GM21786 (cell line): ENCODE measurements around the gene UPF3A.
A peak's percentile ranks its signal among the peaks of the same experiment; 100 is the strongest.
"Not testable (repeated sequence)": the region's sequence is repeated elsewhere in the genome, so short reads cannot be mapped to it uniquely, and the experiment has no call there.

Experiments
- ATAC-seq: cut with Tn5 transposase; IDR thresholded peaks from one replicate; pipeline ENCODE4 v1.9.1; 2021; ENCODE audit not compliant: unreplicated experiment

The UPF3A gene, protein sequence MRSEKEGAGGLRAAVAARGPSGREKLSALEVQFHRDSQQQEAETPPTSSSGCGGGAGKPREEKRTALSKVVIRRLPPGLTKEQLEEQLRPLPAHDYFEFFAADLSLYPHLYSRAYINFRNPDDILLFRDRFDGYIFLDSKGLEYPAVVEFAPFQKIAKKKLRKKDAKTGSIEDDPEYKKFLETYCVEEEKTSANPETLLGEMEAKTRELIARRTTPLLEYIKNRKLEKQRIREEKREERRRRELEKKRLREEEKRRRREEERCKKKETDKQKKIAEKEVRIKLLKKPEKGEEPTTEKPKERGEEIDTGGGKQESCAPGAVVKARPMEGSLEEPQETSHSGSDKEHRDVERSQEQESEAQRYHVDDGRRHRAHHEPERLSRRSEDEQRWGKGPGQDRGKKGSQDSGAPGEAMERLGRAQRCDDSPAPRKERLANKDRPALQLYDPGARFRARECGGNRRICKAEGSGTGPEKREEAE

DNA sequence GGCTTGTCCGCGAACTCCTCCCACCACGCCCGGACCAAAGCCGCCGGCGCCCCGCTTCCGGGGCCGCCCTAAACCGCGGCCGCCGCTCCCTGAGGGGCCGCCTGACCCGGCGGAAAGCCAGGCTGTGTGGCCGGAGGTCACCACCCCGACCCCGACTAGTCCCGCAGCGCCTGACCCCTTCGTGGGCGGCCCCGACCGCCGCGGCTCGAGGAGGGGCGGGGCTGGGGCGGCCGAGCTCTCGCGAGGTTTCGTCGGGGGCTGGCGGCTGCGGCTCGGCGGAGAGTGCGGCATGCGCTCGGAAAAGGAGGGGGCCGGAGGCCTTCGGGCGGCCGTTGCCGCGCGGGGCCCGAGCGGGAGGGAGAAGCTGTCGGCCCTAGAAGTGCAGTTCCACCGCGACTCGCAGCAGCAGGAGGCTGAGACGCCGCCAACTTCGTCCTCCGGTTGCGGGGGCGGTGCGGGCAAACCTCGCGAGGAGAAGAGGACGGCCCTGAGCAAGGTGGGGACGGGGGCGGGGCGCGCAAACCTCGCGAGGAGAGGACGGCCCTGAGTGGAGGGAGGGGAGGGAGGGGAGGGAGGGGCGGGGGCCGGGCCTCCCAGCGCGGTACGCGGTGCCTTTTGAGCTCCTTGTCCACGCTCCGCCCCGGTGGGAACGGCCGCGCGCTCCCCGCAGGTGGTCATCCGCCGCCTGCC lies at the start of gene UPF3A:
UPF3A (plus strand) TSS at position 251 of the 690 bp plus-strand sequence; CDS start at position 290, 39 bp downstream.
- peak; percentile 60 for ATAC-seq

- ATAC-seq: no peak
Observed at GRCh38 chr13:114231886-114232285, 49.5 kb upstream of the UPF3A start.

GRCh38 chr13:114234266-114234644 lies 47.1 kb upstream of the UPF3A start:
- no peak for ATAC-seq

- ATAC-seq: peak; percentile 92
Observed at GRCh38 chr13:114234645-114235421, 46.6 kb upstream of the UPF3A start, which contains the start of gene CDC16. CDC16 (plus strand) TSS chr13:114234897; CDS start chr13:114235085, 188 bp downstream.

DNA sequence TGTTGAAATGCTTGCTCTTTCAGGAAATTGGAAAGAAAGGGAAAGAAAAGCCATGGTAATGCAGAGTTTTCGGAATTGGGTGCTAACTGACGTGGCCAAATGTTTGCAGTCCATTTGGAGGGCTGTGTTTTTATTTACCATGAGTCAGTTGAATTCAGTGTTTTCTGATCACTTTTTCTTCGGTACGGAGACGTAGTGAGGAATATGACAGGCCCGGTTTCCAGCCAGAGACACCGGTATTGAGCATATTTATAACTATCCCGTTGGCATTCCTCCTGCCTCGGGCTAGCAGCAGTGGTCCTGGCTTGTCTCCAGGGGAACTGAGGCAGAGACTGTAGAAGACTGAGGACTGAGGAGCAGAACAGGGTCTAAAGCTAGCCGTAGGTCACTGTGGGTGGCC lies 45.7 kb upstream of the UPF3A start:
- ATAC-seq: no peak

GRCh38 chr13:114236227-114236626 lies 45.2 kb upstream of the UPF3A start:
- ATAC-seq: no peak

DNA sequence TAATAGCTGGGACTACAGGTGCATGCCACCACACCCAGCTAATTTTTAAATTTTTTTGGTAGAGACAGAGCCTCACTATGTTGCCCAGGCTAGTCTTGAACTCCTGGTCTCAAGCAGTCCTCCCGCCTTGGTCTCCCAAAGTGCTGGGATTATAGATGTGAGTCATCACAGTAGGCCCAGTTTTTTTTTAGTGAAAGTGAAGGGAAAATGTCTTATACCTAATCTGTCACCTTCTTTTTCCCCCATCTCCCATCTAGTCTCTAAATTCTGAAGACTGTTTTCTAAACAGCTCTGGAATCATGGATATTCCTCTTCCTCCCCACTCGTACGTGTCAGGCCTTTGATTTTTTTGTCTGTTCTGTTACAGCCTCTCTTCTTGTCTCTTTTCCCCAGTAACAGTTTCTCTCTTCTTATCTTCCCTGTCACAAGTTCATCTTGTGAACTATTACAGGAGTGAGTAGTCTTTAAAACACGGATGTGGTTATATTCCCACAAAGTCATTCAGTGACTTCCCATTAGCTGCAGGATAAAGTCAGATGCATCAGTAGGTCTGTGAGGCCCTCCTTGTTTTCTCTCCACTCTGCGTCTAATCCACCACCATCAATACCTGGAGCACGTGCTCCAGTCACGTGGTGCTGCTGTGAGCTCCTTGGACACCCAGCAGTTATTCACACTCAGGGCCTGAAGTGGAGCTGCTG lies 43.8 kb upstream of the UPF3A start:
- no peak for ATAC-seq

DNA sequence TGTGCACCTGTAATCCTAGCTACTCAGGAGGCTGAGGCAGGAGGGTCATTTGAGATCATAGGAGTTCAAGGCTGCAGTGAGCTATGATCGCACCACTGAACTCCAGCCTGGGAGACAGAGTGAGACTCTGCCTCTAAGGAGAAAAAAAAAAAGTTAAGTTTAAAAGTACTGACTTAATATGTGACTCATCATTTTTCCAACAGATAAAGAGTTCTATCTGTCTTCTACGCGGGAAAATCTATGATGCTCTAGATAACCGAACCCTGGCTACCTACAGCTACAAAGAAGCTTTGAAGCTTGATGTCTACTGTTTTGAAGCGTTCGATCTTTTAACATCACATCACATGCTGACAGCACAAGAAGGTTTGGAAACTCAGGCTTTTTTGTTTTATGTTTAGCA lies 39.5 kb upstream of the UPF3A start:
- no peak for ATAC-seq

DNA sequence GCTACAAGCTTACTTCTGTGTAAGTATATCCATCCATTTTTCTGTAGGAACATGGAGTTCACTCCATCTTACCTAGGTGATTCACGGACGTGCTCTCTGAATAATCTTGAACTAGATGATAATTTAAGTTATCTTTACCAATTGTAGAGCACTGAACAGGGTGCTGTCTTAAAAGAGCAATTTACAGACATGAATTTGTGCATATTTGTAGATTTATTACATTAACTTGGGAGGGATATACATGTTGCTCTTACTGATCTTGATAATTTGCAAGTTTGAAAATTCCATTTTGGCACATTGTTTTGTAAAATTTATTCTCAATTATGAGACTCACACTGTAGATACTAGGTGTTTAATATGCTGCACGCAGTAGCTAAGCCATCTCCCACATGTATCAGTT lies 37.4 kb upstream of the UPF3A start:
- ATAC-seq: no peak

DNA sequence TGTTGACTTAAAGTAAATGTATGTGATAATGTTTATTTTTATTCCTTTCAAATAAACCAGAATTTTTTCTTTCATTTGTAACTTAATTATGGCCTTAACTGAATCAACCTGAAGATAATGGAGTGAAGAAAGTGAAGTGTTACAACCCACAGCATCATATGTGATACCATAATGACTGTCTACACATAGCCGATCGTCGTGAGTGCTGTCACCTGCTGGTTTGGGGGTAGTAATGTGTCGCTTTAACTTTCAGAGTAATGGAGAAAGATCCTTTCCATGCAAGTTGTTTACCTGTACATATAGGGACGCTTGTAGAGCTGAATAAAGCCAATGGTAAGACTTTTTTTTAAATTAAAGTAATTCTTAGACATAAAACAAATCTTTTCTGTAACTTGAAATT lies 36.8 kb upstream of the UPF3A start:
- no peak for ATAC-seq

- ATAC-seq: no peak
Observed at GRCh38 chr13:114248011-114248410, 33.4 kb upstream of the UPF3A start.

DNA sequence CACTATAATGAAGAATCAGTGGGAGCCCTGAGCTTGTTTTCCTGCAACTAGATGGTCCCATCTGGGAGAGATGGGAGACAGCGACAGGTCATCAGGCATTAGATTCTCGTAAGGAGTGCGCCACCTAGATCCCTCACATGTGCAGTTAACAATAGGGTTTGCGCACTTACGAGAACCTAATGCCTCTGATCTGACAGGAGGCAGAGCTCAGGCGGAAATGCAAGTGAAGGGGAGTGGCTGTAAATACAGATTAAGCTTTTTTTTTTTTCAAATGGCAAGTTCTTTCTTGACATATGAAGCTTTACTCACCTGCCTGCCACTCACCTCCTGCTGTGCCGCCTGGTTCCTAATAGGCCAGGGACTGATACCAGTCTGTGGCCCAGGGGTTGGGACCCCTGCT lies 32.3 kb upstream of the UPF3A start:
- no peak for ATAC-seq

GRCh38 chr13:114251639-114252440 lies 29.6 kb upstream of the UPF3A start:
- ATAC-seq: not testable (repeated sequence)

DNA sequence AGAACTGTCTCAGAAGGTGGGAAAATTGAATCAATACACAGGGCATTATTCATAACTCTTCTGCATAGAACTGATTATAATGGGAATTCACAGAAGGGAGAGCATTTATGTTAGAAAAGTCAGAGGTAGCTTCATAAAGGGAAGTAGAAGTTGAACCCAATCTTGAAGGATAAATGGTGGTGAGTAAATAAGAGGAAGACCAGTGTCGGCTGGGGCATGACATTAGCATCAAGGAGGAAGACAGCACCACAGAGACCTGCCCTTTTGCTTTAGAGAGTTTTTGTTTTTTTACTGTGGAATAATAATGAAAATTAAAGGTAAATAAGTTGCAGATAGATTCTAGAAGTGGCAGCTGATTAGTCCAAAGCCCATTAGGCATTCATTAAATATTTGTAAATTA lies 24.9 kb upstream of the UPF3A start:
- no peak for ATAC-seq

GRCh38 chr13:114257014-114257413 lies 24.4 kb upstream of the UPF3A start:
- ATAC-seq: no peak

DNA sequence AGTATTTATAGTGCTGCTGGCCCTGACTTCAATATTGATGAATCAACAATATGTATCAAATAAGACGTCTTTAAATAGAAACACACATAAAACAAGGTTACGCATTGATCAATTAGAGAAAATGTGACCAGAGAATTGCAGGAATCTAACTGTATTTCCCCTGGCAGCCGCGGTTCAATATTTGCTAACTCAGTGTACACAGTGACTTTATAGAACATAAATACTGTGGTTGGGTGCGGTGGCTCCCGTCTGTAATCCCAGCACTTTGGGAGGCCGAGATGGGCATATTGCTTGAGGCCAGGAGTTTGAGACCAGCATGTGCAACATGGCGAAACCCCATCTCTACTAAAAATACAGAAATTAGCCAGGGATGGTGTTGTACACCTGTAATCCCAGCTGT lies 22.8 kb upstream of the UPF3A start:
- no peak for ATAC-seq

DNA sequence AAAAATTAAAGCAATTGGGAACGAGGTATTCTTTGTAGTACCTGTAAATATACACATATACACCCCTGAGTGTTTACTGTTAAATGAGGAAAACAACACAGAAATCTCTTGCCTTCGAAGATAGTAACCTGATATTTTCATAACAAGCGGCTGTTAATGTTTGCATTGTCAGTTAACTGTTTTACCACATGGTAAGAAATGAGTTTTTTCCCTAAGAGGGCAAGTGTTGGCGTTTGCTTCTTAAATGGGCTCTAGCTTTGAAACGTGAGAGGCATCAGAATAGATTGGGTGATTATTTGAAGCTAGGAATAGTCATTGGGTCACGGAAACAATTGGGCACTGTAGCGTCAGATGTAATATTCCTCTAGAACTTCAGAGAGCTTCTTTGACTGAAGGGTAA lies 22.0 kb upstream of the UPF3A start:
- ATAC-seq: no peak

DNA sequence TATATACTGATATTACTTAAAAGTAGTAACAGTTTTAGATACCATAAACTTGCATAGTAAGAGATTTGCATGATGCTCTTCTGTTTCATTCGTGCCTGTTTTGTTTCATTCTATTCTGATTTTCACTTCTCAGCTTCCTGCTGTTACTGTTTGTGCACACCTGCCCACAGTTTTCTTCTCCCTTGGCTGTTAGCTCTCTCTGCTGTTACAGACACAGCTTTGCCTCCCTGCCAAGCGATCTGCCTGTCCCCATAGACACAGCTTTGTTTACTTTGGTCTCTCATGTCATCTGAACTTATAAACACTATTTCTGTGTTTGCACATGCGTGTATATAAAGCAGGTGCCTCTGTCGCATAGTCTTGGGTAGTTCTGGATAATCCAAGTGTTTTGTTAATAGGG lies 21.4 kb upstream of the UPF3A start:
- ATAC-seq: no peak

- no peak for ATAC-seq
Observed at GRCh38 chr13:114260814-114261213, 20.6 kb upstream of the UPF3A start.

DNA sequence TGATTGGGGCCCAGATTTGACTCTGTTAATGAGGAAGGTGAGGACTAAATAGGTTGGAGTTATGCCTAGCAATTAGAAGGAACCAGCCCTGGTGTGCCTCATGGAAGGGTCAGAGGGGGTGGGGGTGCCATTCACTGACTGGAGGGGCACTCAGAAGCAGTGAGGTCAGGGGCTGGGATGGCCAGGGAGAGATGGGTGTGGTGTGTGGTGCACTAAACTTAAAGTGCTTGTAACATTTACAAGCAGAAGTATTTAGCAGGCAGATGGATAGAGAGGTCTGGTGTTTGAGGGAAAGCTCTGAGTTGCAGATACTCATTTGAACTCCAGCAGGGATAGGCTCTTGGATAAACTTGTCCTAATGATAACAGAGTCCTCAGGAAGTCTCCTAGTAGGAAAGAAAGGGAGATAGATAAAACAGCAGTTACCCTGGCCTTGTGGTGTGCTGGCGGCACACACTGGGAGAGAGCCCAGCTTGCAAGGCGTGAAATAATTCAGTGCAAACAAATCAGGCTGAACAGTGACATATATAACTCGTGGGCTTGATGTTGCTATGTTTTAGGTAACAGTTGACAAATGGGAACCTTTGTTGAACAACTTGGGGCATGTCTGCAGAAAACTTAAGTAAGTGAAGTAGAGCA lies 20.0 kb upstream of the UPF3A start:
- no peak for ATAC-seq
